GM21526 (cell line): Measurements from ENCODE around the gene FGD3.
"Not testable (repeated sequence)": the region's sequence is repeated elsewhere in the genome, so short reads cannot be mapped to it uniquely, and the experiment has no call there.

Experiments used
- ATAC-seq: cut with Tn5 transposase; IDR thresholded peaks from one replicate; pipeline ENCODE4 v1.9.1; 2021; ENCODE audit warnings: moderate library complexity; ENCODE audit not compliant: unreplicated experiment, low FRiP score

FGD3 gene, protein sequence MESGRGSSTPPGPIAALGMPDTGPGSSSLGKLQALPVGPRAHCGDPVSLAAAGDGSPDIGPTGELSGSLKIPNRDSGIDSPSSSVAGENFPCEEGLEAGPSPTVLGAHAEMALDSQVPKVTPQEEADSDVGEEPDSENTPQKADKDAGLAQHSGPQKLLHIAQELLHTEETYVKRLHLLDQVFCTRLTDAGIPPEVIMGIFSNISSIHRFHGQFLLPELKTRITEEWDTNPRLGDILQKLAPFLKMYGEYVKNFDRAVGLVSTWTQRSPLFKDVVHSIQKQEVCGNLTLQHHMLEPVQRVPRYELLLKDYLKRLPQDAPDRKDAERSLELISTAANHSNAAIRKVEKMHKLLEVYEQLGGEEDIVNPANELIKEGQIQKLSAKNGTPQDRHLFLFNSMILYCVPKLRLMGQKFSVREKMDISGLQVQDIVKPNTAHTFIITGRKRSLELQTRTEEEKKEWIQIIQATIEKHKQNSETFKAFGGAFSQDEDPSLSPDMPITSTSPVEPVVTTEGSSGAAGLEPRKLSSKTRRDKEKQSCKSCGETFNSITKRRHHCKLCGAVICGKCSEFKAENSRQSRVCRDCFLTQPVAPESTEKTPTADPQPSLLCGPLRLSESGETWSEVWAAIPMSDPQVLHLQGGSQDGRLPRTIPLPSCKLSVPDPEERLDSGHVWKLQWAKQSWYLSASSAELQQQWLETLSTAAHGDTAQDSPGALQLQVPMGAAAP

DNA sequence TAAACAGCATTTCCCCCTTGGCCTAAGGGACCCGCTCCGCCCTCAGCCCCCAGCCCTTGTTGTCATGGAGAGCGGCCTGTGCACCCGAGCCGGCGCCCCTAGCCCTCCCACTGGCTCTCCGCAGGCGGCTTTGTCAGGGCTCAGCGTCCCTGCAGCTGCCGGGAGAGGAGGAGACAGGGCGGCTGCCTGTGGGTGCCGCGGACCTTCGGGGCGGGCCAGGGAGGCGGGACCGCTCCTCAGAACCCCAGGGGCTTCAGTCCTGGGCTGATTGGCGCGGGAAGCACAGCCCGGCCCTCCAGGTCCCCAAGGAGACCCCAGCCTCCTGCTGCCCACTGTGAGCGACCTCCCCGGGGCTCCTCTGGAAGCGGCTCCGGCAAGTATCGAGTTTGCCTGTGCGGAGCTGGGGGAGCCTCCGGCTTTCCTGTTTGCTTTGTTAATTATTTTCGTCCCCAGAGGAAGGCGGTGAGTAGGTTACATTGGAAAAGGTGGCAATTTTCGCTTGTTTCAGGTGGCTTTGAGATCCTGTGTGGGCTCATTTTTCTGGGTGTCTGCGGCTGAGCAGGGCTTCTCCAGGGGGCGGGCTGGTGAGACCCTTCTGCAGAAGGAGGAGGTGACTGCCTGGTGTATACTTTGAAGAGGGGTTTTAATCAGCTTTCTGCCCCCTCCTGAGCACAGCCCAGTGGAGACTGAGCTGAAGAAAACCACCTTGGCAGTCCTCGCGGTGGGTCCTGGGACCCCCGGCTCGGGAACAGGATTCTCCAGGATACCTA is at the start of gene FGD3:
TSS of gene FGD3 (plus strand) at position 256 of the 770 bp plus-strand sequence. CDS start 28,734 bp downstream, outside the sequence.
- no peak for ATAC-seq

DNA sequence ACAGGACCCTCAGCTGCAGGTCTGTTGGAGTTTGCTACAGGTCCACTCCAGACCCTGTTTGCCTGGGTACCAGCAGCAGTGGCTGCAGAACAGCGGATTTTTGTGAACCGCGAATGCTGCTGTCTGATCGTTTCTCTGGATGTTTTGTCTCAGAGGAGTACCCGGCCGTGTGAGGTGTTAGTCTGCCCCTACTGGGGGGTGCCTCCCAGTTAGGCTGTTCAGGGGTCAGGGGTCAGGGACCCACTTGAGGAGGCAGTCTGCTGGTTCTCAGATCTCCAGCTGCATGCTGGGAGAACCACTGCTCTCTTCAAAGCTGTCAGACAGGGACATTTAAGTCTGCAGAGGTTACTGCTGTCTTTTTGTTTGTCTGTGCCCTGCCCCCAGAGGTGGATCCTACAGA is 42.2 kb upstream of the FGD3 start:
- not testable (repeated sequence) for ATAC-seq

DNA sequence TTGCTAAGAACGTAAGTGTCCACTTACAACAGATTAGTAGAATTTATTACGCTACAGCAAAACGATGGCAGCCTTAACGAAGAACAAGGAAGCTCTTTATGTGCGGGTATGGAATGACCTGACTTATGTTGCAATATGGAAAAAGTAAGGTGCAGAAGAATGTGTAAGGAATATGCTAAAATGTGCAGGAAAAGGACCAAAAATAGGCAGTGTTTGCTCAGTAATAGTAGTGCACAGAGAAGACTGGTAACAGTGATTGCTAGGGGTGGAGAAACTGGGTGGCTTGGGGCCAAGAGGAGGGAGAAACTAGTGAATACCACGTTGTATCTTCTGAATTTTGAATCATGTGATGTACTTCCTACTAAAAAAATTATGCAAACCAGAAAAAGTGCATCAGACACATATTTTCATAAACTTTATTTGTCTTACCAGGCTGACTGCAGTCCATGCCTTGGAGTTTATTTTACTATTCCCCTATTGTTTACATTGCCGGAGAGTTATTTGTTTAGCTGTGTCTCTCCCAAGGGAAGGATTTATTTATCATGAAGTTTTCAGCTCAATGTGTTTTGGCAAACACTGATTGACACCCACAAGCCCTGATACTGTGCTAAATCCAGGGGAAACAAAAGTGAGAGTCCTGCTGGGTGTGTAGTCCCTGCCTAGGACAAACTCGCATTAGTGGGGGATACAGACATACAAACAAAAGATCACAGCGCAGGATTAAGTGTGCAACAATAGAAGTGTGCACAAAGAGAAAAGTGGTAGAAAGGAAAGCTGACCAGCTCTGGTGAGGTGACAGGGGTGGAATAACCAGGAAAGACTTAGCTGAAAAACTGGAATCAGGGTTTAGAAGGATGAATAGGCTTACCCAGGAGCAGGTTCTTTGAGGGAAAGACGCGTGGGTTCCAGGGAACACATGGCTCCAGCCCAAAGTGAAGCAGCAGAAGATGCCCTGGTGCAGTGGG is 35.5 kb upstream of the FGD3 start:
- no peak for ATAC-seq

DNA sequence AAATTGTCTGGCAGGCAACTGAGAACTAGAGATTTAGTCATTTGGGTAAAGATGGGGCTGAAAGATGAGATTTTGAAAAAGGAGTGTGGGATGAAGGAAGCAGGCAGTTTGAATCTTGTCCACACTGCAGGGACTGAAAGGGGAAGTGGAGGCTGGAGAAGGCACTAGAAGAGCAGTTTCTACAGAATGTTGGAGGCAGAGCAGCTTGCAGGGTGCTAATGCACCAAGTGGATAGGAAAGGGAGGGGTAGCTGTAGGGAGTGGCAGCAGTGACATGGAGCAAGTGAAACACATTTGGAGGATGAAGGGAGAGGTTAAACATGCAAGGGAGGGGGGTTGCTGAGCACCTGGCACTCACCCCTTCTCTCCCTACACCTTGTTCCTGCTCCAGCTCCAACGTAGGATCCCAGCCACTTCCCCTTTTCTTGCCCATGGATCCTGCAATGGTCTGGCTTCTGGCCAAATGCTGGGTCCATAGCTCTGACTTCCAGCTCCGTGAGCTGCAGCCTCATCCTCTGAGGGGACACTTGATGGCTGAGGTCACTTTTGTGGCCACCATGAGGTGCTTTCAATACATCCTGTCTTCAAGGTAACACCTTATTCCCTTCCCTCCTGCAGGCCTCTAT is 30.0 kb upstream of the FGD3 start:
- ATAC-seq: no peak

DNA sequence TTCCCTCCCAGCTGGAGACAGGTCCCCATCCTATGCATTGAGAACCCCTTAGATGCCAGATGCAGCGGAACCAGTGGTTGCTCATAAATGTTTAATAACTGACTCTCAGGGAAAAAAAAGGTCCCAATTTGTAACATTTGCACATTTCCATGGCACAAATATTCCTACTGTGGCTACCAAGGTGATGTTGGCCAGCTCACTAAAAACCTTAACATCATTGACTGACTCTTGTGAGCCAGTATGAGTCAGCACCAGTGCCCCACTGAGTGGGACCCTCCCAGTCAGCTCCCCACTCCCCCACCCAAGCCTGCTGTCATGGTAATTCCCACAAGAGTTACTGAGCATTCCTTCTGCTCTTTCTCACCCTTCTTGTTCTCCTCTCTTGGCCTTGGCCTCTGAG is 26.9 kb upstream of the FGD3 start:
- ATAC-seq: no peak

DNA sequence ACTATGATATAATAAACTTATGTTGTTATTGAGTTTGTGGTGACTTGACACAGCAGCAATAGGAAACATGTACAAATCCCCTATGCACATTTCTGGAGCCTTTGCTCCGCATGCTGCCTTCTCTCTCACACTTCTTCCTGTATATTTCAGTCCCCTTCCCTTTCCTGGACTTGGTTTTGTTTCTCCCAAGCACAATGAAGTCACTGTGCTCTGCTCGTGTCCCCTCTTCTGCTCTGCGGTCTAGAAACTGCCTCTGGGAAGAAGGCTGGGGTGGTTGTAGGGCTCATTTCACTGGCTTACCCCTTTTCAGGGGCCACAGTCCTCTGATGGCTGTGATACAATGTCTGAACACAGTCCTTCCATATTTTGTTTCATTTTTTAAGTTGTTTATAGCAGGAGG is 15.7 kb upstream of the FGD3 start:
- no peak for ATAC-seq

DNA sequence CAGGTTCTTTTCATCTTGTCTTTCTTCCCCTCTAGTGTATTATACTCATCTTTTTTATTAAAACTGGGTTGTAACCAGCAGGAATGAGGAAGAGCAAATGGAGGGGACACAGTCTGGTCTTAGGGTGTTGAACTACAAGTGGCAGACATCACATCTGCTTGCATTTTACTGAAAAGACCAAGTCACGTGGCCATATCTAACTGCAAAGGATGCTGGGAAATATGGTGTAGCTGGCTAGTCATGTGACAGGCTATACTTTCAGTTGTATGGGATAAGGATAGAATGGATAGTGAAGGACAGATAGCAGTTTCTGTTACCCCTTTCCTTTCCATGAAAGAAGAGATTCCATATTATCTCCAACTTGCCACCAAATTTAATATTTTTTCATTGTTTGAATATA is 13.0 kb upstream of the FGD3 start:
- no peak for ATAC-seq

DNA sequence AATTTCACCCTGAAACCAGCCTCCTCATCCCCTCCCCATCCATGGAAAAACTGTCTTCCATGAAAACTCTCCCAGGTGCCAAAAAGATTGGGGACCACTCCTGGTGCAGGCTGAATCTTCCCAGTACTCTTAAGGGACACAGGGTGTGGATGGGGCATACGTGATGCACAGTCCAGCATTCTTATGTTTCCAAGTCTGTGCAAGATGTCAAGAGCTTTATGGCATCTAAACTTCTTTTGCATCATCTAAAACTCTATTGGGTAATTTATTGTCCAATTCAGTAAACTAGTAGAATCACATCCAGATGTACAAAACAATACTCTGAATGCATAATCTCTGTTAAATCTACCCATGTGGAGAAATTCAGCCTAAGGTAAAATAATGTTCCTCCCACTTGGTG is 9.3 kb upstream of the FGD3 start:
- no peak for ATAC-seq

DNA sequence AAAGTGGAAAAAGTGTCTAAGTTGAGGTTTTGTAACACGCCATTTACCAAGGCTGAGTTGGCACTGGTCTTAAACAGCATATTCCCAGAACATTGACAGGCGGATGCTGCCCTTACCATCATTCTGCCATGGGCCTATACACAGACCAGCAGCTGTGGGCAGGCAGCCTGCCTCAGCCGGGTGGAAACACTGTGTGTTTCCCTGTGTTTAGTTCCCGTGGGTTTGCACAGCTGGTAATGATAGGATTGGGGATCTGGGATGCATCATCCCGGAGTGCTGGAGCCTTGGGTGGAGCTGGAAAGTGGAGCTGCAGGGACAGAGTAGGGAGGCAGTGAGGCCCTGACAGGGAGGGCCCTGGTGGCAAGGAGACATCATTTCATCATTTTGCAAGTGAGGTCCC is 5.5 kb upstream of the FGD3 start:
- ATAC-seq: no peak

DNA sequence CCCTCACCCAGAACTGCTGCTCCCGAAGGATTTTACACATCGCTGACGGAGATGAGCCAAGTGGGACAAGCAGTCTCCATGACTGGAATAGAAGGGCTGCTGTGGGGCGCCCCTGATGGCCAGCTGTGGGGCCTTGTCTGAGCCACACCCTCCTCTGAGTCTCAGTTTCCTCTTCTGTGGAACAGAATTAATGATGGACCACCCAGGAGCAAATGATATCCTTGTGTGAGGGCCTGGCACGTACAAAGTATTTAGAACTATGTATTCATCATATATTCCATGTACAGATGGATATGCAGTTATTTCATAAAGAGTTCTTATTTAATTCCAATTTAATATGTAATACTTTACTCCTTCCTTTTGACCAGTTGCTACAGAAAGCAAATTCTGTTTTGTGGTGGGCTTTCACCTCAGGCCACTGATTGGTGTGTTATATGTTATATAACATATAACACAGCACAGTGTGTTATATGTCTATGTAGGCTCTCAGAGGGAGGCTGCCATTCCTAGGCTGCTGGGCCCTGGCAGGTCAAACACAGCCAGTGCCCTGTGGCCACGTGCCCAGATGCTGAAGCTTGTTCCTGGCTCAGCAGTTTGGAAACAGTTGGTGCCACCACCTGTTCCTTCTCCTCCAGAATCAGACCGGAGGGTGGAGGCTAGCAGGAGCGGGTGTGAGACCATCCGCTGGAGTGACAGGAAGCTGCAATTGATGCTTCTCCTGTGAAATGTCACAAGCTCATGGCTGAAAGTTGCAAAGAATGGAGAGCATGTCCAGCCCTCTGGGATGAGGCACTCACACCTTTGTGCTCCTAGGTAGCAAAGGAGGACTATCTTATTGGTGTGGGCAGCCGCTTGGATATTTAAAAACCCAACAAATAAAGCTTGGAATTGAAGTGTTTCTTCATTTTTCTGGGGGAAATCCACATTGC is 4.4 kb upstream of the FGD3 start:
- no peak for ATAC-seq

DNA sequence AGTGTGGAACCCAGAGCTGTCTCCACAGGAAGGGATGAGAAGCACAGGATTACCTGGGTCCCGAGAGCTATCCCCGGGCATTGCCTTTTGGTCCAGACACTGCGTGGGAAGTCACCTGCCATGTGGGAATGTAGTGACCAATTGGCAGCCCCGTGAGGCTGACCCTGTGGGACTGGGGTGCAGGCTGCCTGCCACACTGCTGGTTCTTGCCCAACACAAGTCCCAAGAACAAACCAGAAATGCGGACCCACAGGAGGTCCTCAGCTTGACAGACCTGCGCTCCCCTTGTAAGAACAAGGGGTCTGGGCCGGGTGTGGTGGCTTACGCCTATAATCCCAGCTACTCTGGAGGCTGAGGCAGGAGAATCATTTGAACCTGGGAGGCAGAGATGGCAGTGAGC is 2.4 kb upstream of the FGD3 start:
- ATAC-seq: no peak

DNA sequence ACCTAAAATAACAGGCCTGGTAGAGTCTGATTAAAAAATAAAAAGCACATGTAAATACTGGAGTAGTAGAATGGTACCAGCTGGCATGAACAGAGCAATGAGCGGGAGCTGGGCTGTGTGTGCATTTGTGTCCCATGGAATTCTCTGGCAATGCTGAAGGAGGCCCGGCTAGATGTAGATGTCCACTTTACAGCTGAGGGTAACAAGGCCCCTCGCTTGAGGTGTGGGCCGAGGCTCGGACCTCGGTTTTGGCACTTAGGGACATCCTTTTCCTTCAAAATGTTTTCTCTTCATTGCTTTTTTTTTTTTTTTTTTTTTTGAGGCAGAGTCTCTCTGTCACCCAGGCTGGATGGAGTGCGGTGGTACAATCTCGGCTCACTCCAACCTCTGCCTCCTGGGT is 1.5 kb upstream of the FGD3 start:
- ATAC-seq: no peak

DNA sequence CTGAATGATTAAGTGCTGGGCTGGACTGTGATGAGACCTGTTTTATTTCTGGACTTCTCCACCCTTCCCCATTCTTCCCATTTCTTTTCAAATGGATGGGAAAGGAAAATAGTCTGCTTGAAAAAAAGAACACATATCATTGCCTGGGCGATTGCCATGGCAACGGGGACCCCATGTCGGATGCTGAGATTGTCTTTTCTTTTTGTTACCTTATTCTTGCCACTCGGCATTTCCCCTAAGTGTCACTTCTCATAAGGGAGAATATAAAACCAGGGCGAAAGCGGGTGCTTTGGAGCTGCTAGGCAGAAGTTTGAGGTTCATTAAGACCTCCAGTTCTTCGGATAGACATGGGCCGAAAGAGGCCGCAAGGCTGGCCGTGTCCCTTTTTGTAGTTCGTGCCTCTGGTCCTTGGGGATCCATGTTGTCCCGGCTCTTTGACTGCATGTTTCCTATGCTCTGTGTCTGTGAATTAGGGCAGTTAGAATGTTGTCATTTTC is 763 bp downstream of the FGD3 start:
- ATAC-seq: no peak

DNA sequence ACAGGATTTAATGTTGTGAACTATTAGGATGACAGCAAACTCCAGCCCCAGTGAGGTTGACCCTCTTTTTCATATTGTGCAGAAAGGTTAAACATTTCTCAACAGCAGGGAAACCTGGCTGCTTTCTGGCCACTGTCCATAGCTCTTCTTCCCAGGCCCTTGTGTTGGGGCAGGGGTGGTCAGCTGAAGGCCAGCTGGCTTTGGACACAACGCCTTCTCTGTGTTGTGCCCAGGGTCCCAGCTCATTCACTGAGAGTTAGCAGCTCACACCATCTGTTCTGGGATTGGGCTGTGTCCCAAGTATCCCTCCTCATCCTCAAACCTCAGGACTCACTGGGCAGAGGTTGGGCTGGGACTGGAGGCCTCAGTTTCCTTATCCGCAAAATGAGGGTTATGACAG is 1.3 kb downstream of the FGD3 start:
- no peak for ATAC-seq

DNA sequence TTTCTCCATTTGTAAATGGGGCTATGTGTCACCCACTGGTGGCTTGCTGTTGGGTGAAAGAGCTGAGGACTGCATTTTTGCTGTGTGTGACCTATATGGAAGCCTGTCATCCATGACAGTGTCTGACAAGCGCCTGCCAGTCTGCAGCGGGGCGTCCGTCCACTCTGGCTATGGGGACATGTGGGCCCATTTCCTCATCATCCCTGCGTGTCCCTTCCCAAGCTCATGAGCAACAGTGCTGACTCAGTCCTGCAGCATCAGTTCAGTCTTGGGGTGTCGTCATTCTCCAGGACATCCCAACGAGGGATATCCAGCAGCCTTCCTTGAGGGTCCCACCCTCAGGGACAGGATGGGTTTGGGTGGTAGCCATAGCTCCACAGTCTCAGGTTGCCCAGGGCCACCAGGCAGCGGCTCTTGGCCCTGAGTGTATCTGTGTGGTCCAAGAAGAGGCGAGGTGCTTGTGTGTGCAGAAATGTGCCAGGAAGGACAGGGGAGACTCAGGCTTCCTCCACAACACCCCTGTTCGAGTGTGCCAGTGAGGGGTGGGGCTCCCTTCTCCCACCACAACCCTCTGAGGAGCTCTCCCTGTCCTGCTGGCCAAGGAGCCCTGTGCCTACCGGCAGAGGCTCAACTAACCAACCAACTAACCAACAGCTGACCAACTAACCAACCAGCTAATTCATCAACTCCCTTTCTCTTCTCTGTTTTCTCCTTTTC is 2.1 kb downstream of the FGD3 start:
- ATAC-seq: no peak

DNA sequence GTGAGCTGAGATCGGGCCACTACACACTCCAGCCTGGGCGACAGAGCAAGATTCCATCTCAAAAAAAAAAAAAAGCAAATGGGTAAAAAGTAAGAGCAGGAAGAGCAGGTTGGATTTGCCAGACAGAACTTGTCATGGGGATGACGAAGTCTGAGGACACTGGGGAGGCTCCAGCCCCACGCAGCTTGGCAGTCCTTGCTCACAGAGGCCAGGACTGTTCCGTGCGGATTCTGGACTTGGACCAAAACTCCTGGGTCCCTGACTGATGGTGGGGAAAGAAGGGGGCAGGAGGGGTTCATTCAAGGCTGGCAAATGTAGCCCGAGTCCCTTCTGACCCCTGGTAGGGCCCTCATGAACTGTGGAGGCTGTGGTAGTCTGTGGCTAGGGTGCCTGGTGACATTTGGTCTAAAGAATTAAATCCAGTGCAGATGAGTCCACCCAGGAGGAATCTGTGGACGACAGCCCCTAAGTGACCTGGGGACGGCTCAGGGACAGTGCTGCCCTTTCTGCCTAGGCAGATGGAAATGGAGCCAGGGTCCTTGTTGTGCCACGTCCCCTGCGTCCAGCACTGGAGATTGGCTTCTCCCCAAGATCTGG is 3.1 kb downstream of the FGD3 start:
- ATAC-seq: no peak

DNA sequence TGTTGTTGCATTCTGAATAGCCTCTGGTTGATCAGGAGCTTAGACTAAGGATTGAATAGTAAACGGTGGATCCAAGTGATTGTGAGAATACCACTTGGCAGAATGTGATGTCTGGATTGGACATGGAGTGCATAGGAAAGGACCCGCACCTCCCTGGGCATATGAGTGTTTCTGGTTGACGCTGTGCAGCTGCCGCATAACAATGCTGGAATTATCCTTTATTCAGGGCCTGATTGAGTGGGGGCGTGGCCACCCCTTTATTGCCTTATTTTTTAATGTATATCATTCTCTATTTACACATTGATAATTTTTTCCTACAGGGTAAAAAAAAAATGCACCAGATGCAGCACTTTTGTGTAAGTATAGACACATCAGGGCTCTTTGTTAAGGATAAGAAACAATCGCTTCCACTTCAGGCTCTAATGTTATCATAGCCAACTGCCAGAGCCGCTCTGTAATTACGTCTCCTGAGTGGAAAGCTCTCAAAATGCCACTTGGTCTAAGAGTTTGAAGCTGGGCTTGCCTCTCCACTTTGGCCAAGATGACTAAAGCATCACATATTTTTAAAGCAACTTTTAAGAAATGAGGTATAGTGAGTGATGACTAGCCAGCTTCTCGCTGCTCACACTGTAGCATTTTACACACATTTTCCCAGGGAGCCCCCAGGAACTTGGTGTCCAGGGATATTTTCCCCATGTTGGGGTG is 5.7 kb downstream of the FGD3 start:
- no peak for ATAC-seq
